HG03439 (cell line): ENCODE results near the gene CARD18.
"Not testable (repeated sequence)": the region's sequence is repeated elsewhere in the genome, so short reads cannot be mapped to it uniquely, and the experiment has no call there.

ENCODE experiments used
- ATAC-seq: cut with Tn5 transposase; IDR thresholded peaks from one replicate; pipeline ENCODE4 v1.9.1; 2021; ENCODE audit warnings: mild to moderate bottlenecking, moderate library complexity; ENCODE audit not compliant: unreplicated experiment

Gene CARD18

GRCh38 chr11:105135883-105136282 is 3.7 kb downstream of the CARD18 start:
- no peak for ATAC-seq

- ATAC-seq, result no peak
Measured at GRCh38 chr11:105132716-105133511, 6.7 kb downstream of the CARD18 start.

GRCh38 chr11:105130189-105130813 is 9.3 kb downstream of the CARD18 start:
- ATAC-seq, result no peak

- no peak for ATAC-seq
Measured at GRCh38 chr11:105124756-105125155, 14.8 kb downstream of the CARD18 start.

GRCh38 chr11:105111145-105111944 is 28.2 kb downstream of the CARD18 start:
- ATAC-seq, result no peak

GRCh38 chr11:105110688-105111030 is 28.9 kb downstream of the CARD18 start:
- ATAC-seq, result no peak

- no peak for ATAC-seq
Measured at GRCh38 chr11:105109855-105110687, 29.5 kb downstream of the CARD18 start.

GRCh38 chr11:105109321-105109720 is 30.2 kb downstream of the CARD18 start:
- ATAC-seq, result no peak

GRCh38 chr11:105108247-105108646 is 31.3 kb downstream of the CARD18 start:
- no peak for ATAC-seq

GRCh38 chr11:105107226-105107825 is 32.2 kb downstream of the CARD18 start:
- ATAC-seq, result not testable (repeated sequence)

GRCh38 chr11:105106140-105106539 is 33.4 kb downstream of the CARD18 start:
- no peak for ATAC-seq

- ATAC-seq, result no peak
Measured at GRCh38 chr11:105104292-105104691, 35.3 kb downstream of the CARD18 start.

- ATAC-seq, result no peak
Measured at GRCh38 chr11:105103336-105103735, 36.2 kb downstream of the CARD18 start.

GRCh38 chr11:105102079-105102581 is 37.4 kb downstream of the CARD18 start:
- ATAC-seq, result not testable (repeated sequence)

- no peak for ATAC-seq
Measured at GRCh38 chr11:105100981-105101630, 38.5 kb downstream of the CARD18 start.

GRCh38 chr11:105100206-105100605 is 39.4 kb downstream of the CARD18 start:
- no peak for ATAC-seq

GRCh38 chr11:105099594-105099993 is 40.0 kb downstream of the CARD18 start:
- not testable (repeated sequence) for ATAC-seq

- ATAC-seq, result no peak
Measured at GRCh38 chr11:105092256-105093239, 47.0 kb downstream of the CARD18 start.
